HFF-Myc (cell line): ENCODE measurements around the gene NTM.
"Not testable (repeated sequence)": the region's sequence is repeated elsewhere in the genome, so short reads cannot be mapped to it uniquely, and the experiment has no call there.

Experiments
- DNase-seq: peaks from one replicate; pipeline ENCODE4 v3.0.0-alpha.2; 2011; ENCODE audit warnings: low read depth; ENCODE audit errors: extremely low read depth
- H3K4me3 ChIP-seq: replicated peaks from 2 replicates; pipeline ENCODE4 v1.5.1; 2011; ENCODE audit warnings: low read depth, mild to moderate bottlenecking, control low read depth, low read length
- TF ChIP-seq, protein P1 (sequence below): IDR thresholded peaks from 2 replicates; pipeline ENCODE4 v1.5.1; 2012; ENCODE audit warnings: mild to moderate bottlenecking, low read depth, low read length, control low read depth; ENCODE audit errors: missing control alignments

The NTM gene

DNA sequence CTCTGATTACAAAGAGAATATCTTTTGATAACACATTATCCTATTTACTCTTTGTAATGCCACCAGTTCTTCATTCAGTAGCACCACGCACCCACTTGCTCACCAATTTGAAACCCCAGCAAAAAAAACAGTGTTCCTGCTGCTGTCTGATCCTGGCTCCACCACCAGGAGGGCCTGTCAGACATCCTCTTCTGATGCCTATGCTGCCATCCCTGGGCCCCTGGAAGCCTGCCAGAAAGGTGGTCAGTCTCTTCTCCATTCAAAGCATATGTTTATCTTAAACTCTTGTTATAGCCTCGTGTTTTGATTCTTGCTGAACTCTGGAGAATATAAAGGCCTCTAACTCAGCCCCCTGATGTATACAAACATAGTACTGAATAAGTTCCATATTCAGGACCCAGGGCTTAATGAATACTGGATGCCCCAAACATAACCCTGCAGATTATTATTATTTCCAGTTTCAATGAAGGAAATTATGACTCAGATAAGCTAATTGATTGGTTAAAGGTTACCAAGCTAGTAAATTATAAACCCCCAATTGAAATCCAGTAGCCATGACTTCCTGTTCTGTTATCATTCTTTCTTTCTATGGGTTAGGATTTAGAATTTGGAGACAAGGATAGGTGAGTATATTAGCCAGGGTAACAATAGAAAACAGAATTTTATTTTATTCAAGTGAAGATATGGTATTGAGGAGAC, 116.7 kb downstream of the NTM start:
- no peak for DNase-seq
- H3K4me3 ChIP-seq, result no peak overlapping the region
- TF ChIP-seq, protein P1, sequence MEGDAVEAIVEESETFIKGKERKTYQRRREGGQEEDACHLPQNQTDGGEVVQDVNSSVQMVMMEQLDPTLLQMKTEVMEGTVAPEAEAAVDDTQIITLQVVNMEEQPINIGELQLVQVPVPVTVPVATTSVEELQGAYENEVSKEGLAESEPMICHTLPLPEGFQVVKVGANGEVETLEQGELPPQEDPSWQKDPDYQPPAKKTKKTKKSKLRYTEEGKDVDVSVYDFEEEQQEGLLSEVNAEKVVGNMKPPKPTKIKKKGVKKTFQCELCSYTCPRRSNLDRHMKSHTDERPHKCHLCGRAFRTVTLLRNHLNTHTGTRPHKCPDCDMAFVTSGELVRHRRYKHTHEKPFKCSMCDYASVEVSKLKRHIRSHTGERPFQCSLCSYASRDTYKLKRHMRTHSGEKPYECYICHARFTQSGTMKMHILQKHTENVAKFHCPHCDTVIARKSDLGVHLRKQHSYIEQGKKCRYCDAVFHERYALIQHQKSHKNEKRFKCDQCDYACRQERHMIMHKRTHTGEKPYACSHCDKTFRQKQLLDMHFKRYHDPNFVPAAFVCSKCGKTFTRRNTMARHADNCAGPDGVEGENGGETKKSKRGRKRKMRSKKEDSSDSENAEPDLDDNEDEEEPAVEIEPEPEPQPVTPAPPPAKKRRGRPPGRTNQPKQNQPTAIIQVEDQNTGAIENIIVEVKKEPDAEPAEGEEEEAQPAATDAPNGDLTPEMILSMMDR, result no peak

DNA sequence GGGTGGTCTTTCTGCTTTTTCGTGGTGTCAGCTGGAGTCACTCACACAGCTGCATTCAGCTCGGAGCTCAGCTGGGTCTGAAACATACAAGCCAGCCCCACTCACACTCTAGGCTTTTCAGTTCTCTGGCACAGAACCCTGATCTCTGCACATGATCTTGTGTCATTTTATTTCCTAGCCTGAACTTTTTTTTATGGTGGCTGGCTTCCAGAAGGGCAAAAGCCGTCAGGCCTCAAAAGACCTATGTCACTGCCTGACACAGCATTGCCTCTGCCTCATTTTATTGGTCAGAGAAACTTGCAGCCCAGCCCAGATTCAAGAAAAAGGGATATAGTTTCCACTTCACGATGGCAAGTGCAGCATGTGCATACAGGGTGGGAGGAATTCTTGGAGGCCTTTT, 117.8 kb downstream of the NTM start:
- DNase-seq, result no peak
- TF ChIP-seq, protein P1, result no peak
- no peak overlapping the region for H3K4me3 ChIP-seq

- TF ChIP-seq, protein P1, result no peak
- DNase-seq, result no peak
- no peak overlapping the region for H3K4me3 ChIP-seq
Measured at GRCh38 chr11:131491503-131491902, 121.1 kb downstream of the NTM start.

- no peak for DNase-seq
Measured at GRCh38 chr11:131495423-131495822, 125.0 kb downstream of the NTM start.

GRCh38 chr11:131497686-131498085, 127.3 kb downstream of the NTM start:
- DNase-seq, result not testable (repeated sequence)

More at GRCh38 chr11:131495423-131495822, 125.0 kb downstream of the NTM start:
- TF ChIP-seq, protein P1, result no peak
- no peak overlapping the region for H3K4me3 ChIP-seq

GRCh38 chr11:131498631-131499160, 128.3 kb downstream of the NTM start:
- TF ChIP-seq, protein P1, result no peak
- no peak for DNase-seq

More at GRCh38 chr11:131497686-131498085, 127.3 kb downstream of the NTM start:
- not testable (repeated sequence) for H3K4me3 ChIP-seq

DNA sequence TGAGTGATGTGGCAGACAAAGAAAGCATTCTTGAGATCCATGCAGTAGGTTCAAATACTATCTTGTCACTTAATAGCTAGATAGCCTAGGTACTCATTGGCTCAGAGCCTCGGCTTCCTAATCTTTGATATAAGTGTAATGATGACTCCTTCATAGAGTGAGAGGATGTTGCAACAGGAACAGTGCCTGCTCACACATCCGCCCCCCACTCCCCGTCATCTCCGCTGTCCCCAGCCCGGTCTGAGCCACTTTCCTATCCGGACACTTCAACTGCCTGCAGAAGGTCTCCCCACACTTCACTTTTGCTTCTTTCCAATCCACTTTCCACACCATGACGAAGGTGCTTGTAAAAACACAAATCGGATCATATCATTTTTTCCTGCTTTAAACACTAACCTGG, 128.8 kb downstream of the NTM start:
- TF ChIP-seq, protein P1, result no peak
- DNase-seq, result no peak
- no peak overlapping the region for H3K4me3 ChIP-seq

More at GRCh38 chr11:131498631-131499160, 128.3 kb downstream of the NTM start:
- H3K4me3 ChIP-seq, result no peak overlapping the region
